Measurements from ENCODE around the gene ARSI. TPM values are rescaled to one million over a fixed set of nuclear protein-coding genes. Genes with fewer than 3 reads are reported as not detected.

The ARSI gene
- total RNA-seq, 2 donors from 2014 or later, result 0.27 to 0.64 TPM

DNA sequence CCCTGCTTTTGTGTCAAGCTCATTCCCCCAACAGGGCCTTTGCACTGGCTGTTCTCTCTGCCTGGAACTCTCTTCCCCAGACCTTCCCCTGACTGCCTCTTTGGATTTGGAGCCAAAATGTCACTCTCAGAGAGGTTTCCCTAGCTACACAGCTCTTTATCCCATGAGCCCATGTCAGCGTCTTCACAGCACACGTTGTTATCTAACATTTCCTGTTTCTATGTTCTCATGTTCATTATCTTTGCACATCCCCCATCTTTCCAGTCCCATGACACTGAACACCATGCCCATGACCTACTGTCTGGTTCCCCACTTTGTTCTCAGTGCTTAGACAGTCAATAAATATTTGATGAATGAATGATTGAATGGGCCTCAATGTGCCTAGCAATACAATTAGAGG, 26.3 kb upstream of the ARSI start:
- DNase-seq, result no peak
- no peak for ATAC-seq

GRCh38 chr5:150328515-150328914, 25.8 kb upstream of the ARSI start:
- DNase-seq (no peak), ATAC-seq (no peak)
- intact Hi-C loops (cut with DNase I, micrococcal nuclease), result no loop called here

More for the DNA sequence above, 26.3 kb upstream of the ARSI start:
- intact Hi-C loops (cut with DNase I, micrococcal nuclease), result no loop called here

- DNase-seq, result no peak
- intact Hi-C loops (cut with DNase I, micrococcal nuclease), result no loop called here
- ATAC-seq, result no peak
Measured at GRCh38 chr5:150327139-150327538, 24.4 kb upstream of the ARSI start.

DNA sequence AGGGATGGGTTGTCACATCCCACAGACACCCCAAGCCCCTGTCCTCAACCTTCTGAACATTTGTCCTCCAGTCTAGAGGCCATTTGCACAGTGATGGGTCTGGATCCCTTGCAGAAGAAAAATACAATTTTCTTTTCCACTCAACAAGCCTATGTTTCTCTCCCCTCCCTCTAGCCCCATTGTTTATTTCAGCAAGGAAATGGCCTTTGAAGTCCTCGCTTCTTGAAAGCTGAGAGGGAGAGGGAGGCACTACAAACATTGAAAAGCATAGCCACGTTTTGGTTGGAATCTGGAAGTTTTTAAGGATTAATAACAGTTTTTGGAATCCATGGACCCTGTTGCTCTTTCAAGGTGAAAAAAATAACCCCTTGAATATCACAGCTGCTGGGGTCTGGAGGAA, 24.0 kb upstream of the ARSI start:
- intact Hi-C loops (cut with DNase I, micrococcal nuclease), result no loop called here
- ATAC-seq (no peak), DNase-seq (no peak)

DNA sequence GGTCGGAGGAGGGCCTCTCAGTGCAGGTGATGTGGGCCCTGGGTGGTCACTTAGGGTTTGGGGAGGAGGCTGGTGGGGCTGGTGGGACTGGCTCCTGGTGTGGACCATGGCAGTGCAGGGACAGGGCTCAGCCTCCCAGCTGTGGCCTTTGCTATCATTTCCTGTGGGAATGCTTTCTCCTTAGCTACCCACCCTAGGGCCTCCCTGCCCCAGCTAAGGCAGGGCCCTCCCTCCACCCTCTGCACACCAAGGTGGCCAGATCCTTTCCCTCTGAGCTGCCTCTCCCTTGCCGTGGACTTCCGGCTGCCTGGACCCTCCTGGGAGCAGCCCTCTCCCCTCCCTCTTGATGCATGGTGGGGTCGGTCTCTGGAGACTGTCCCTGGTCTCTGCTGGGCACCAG, 22.7 kb upstream of the ARSI start:
- ATAC-seq, result no peak
- no peak for DNase-seq
- intact Hi-C loops (cut with DNase I, micrococcal nuclease), result no loop called here

DNA sequence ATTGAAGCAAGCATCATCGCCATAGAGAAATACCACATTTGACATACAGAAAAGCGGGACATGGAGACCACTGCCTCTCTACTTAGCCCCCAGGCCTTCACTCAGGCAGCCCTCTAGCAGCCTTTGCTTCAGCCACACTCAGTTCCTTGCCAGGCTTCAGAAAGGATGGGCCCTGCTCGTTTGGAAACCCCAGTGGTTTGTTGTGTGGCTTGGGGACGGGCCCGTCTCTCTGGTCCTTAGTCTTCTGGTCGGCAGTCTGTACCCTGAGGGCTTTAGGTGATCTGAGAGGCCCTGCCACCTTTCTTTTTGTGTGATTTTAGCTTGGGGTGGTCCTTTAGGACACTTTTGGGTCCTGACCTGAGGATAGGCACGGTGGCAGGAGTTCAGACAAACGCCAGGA, 21.1 kb upstream of the ARSI start:
- intact Hi-C loops (cut with DNase I, micrococcal nuclease), result no loop called here
- ATAC-seq (no peak), DNase-seq (no peak)

DNA sequence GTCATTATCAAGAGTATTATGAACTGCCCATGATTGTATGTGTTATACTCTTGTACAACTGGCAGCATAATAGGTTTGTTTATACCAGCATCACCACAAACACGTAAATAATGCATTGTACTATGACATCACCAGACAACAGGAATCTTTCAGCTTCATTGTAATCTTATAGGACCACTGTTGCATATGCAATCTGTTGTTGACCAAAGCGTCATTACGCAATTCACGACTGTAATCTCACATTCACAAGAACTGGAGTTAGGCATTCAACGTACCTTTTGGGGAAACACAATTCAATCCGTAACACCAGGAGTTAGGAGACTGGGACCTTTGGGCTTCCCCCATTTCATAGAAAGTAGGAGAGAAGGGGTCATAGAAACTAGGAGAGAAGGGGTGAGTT, 20.4 kb upstream of the ARSI start:
- intact Hi-C loops (cut with DNase I, micrococcal nuclease), result no loop called here
- no peak for DNase-seq
- ATAC-seq, result no peak

DNA sequence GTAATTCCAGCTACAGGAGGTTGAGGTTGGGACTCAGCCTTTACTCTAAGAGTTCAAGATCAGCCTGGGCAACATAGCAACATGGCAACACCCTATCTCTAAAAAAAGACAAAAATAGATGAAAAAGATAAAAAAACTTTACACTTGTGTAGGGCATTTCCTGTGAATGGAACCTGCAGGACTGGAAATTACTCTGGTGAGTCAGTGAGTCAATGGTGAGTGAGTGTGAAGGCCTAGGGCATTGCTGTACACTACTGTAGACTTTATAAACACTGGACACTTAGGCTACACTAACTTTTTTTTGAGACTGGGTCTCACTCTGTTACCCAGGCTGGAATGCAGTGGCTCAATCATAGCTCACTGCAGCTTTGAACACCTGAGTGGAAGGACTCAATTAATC, 19.5 kb upstream of the ARSI start:
- no peak for DNase-seq
- ATAC-seq, result no peak
- intact Hi-C loops (cut with DNase I, micrococcal nuclease), result no loop called here

- intact Hi-C loops (cut with DNase I, micrococcal nuclease), result no loop called here
- ATAC-seq, result no peak
Measured at GRCh38 chr5:150321784-150322183, 19.1 kb upstream of the ARSI start.

DNA sequence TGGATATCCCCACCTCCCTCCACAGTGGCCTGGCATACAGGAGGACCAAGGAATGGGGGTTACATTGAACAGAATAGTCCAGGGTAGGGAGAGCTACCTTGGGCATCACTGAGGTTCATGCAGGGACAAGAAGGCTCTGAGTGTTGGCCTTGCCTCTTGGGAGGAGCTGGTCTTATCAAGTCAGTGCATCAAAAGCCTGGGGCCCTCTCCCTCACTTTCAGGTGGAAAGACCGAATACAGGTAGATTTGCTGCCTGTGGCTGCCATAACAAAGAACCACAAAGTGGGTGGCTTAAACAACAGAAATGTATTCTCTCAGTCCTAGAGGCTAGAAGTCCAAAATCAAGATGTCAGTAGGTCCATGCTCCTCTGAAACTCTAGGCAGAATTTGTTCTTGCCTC, 18.5 kb upstream of the ARSI start:
- intact Hi-C loops (cut with DNase I, micrococcal nuclease), result no loop called here
- no peak for DNase-seq
- no peak for ATAC-seq

More at GRCh38 chr5:150321784-150322183, 19.1 kb upstream of the ARSI start:
- no peak for DNase-seq

DNA sequence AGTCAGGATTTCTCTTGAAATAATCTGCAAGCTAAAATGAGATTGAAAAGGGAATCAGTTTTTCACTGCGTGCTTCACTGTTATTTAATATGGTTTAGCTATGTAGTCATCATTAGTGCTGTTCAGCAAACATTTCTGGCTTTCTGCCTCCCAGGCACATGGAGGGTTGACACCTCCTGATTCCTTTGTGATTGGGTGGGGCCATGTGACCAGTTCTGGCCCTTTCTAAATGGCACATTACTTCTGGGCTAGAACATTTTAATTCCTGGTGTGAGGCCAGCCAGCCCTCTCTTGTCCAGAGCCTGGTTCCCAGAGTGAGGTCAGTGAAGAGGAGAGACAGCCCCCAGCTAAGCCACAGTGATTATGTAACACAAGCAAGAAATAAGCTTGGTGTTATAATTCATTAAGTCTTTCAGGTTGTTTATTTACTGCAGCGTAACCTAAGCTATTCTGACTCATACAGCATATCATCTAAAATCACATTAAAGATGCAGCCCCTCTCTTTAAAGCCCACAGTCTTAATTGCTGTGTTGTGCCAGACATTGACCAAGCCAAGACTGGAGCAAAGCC, 17.4 kb upstream of the ARSI start:
- no peak for ATAC-seq
- intact Hi-C loops (cut with DNase I, micrococcal nuclease), result no loop called here
- DNase-seq, result peak; percentile 26 to 57

GRCh38 chr5:150319484-150319790, 16.7 kb upstream of the ARSI start:
- ATAC-seq (no peak), DNase-seq (no peak)
- intact Hi-C loops (cut with DNase I, micrococcal nuclease), result no loop called here

DNA sequence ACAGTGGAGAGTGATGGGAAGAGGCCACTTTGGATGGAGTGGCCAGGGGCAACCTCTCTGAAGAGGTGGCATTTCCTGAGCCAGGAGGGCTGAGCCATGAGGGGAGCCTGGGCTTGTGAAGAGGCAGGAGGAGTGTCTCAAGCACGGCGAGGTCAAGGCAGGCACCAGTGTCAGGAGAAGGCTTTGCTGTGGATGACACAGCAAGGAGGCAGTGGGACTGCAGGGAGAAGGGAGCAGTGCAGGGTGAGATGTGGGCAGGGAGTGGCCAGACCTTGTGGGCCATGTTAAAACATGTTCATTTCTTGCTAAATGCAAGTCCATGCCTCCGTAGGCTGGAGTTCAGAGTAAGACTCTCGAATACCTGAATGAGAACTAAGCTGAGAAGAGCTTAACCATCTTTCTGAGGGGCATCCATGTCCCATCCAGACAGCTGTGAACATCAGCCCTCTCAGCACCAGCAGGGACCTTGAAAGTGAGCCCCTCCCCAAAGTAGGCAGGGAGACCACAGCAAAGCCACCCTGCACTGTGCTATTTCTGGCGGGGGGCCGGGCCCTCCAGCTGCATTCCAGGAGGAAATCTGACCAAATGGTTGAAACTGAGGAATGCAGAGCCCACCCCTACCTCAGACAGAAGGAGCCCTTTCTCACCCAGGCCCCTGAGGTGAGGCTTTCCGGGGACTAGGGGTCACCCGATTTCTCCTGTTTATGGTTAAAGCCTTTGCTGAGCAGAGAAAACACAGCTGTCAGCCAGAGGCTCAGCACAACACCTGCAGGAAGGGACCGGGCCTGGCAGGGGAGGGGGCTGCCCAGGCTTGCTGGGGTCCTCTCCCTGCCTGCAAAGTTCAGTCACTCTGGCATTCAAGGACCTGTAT, 16.1 kb upstream of the ARSI start:
- DNase-seq (no peak), ATAC-seq (no peak)
- intact Hi-C loops (cut with DNase I, micrococcal nuclease), result no loop called here

DNA sequence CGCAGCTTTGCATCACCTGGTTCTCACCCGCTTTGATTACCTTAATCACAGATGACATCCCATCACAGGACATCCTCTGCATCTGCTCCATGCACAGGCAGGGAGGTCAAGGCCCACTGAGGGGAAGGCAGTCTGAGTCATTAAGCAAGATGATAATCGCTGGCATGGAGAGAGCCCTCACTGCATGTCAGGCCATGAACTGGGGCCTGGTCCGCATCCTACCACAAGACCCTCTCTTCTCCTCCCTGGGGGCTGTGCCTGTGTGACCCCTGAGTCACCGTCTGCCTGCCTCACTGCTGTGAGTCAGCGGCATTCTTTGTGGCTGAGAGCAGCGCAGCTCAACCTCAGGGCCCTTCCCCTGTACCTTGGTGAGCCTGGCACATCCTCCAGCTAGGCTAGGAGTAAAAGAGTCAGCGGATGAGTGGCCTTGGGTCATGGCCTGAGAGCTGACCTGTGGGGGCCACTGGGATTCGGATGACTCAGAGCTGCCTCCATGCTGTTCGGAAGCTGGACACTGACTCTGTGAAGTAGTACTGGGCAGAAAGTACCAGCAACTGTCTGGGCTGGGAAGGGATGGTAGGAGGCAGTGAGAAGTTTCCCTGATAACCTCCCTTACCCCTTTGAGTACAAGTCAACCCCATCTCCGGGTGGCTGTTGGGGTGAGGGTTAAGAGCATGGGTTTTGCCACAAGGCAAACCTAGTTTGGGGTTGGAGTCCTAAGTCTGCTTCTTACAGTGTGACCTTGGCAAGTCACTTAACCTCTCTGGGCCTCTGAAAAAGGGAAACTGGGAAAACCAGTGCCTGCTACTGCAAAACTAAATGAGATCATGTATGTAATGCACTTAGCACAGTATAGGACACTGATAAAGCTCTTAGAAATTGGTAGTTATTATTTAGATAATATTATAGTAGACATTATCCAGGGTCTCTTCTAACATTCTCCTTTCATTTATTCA, 14.6 kb upstream of the ARSI start:
- intact Hi-C loops (cut with DNase I, micrococcal nuclease), result no loop called here

GRCh38 chr5:150316320-150316719, 13.6 kb upstream of the ARSI start:
- intact Hi-C loops (cut with DNase I, micrococcal nuclease), result no loop called here
- DNase-seq (no peak), ATAC-seq (no peak)

More for the DNA sequence above, 14.6 kb upstream of the ARSI start:
- DNase-seq (no peak), ATAC-seq (no peak)

GRCh38 chr5:150315245-150315644, 12.5 kb upstream of the ARSI start:
- intact Hi-C loops (cut with DNase I, micrococcal nuclease), result no loop called here
- no peak for ATAC-seq
- no peak for DNase-seq

- intact Hi-C loops (cut with DNase I, micrococcal nuclease), result no loop called here
- no peak for DNase-seq
- no peak for ATAC-seq
Measured at GRCh38 chr5:150313921-150314716, 11.4 kb upstream of the ARSI start.

DNA sequence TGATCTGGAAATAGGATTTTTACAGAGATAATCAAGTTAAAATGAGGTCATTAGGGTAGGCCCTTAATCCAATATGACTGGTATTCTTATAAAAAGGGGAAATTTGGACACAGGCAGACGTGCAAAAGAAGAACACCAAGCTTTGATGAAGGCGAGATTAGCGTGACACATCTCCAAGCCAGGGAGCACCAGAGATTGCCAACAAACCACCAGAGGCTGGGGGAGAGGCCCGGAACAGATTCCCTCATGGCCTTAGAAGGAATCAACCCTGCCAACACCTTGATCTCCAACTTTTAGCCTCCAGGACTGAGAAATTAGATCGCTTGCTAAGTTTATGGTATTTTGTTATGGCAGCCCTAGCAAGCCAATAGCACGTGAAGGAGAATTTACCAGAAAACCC, 10.8 kb upstream of the ARSI start:
- intact Hi-C loops (cut with DNase I, micrococcal nuclease), result no loop called here
- ATAC-seq, result no peak

DNA sequence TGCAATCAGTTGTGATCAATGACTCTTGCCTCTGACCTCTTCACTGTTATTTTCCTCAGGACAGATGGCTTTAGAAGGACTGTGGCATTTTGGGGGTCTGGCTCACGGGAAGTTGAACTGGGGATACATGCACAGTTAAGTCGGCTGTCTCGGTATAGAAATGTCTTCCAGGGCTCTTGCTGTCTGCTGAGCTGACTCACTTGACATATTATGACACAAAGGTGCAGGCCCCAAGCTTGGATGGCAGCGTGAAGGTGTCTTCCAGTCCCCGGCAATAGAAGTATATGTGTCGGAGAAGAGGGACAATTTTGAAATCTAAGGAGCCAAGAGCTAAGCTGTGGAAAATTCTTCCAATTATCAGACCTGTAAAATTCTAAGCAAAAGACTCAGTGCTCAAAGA, 9.8 kb upstream of the ARSI start:
- intact Hi-C loops (cut with DNase I, micrococcal nuclease), result no loop called here
- no peak for DNase-seq
- ATAC-seq, result no peak

More for the DNA sequence above, 10.8 kb upstream of the ARSI start:
- DNase-seq, result no peak
